Measurements from ENCODE around the gene FBXO21. TPM values are rescaled to one million over a fixed set of nuclear protein-coding genes. Genes with fewer than 3 reads are reported as not detected.

FBXO21 gene
- total RNA-seq, 4 donors from 2014 or later = 38.4 to 54.4 (median 48.6) TPM

GRCh38 chr12:117129391-117129790 is 60.9 kb downstream of the FBXO21 start:
- peaks cover 0 to 5% (median 0%) of the 10 kb centered on the region in 4 donors for H3K27me3 ChIP-seq
- intact Hi-C loops (cut with DNase I) = no loop called here
- H3K4me1 ChIP-seq = peaks cover 0 to 7% (median 0%) of the 10 kb centered on the region in 3 donors
- no peaks in the 10 kb centered on the region for H3K36me3 ChIP-seq
- H3K9me3 ChIP-seq = no peaks in the 10 kb centered on the region
- H3K4me3 ChIP-seq = no peak overlapping the region
- TF ChIP-seq CTCF (IDR thresholded peaks at IDR 0.05) (no peak), POLR2A (IDR thresholded peaks at IDR 0.05) (no peak)
- WGBS, 2 donors = 63 to 71% methylated on average over 5 of the region's 5 CpGs
- H3K27ac ChIP-seq = no peak overlapping the region
- DNase-seq = no peak

- no peak for DNase-seq
- Histone ChIP-seq H3K4me1 (peaks cover 0 to 7% (median 0%) of the 10 kb centered on the region in 3 donors), H3K27ac (no peak overlapping the region), H3K27me3 (peaks cover 0 to 5% (median 0%) of the 10 kb centered on the region in 4 donors), H3K4me3 (no peak overlapping the region), H3K36me3 (no peaks in the 10 kb centered on the region), H3K9me3 (no peaks in the 10 kb centered on the region)
- no peak for TF ChIP-seq POLR2A (IDR thresholded peaks at IDR 0.05)
- intact Hi-C loops (cut with DNase I) = no loop called here
- WGBS, 2 donors = 87 to 88% methylated on average over 6 of the region's 6 CpGs
Observed at GRCh38 chr12:117127933-117128823, 62.1 kb downstream of the FBXO21 start.

GRCh38 chr12:117126335-117126734 is 63.9 kb downstream of the FBXO21 start:
- H3K27me3 ChIP-seq = peaks cover 0 to 3% (median 0%) of the 10 kb centered on the region in 4 donors

GRCh38 chr12:117125767-117126166 is 64.5 kb downstream of the FBXO21 start:
- no peak for TF ChIP-seq CTCF (IDR thresholded peaks at IDR 0.05)
- no peak for TF ChIP-seq POLR2A (IDR thresholded peaks at IDR 0.05)
- no peaks in the 10 kb centered on the region for H3K36me3 ChIP-seq
- H3K4me3 ChIP-seq = no peak overlapping the region
- 77 to 81% methylated on average over 7 of the region's 7 CpGs for WGBS, 2 donors
- DNase-seq = no peak
- intact Hi-C loops (cut with DNase I) = no loop called here
- no peaks in the 10 kb centered on the region for H3K27me3 ChIP-seq
- no peak overlapping the region for H3K27ac ChIP-seq
- H3K9me3 ChIP-seq = no peaks in the 10 kb centered on the region
- H3K4me1 ChIP-seq = peaks cover 0 to 7% (median 0%) of the 10 kb centered on the region in 3 donors

More at GRCh38 chr12:117126335-117126734, 63.9 kb downstream of the FBXO21 start:
- no peak for DNase-seq
- H3K4me1 ChIP-seq = peaks cover 0 to 7% (median 0%) of the 10 kb centered on the region in 3 donors
- 87% methylated on average over 4 of the region's 4 CpGs for WGBS, 2 donors
- no peaks in the 10 kb centered on the region for H3K36me3 ChIP-seq
- no peak overlapping the region for H3K4me3 ChIP-seq
- H3K27ac ChIP-seq = no peak overlapping the region
- intact Hi-C loops (cut with DNase I) = no loop called here
- TF ChIP-seq CTCF (IDR thresholded peaks at IDR 0.05) = no peak
- no peak for TF ChIP-seq POLR2A (IDR thresholded peaks at IDR 0.05)
- no peaks in the 10 kb centered on the region for H3K9me3 ChIP-seq

GRCh38 chr12:117125272-117125613 is 65.0 kb downstream of the FBXO21 start:
- H3K4me3 ChIP-seq = no peak overlapping the region

More at GRCh38 chr12:117125272-117125613, 65.0 kb downstream of the FBXO21 start:
- no peak for DNase-seq
- intact Hi-C loops (cut with DNase I) = no loop called here
- TF ChIP-seq POLR2A (IDR thresholded peaks at IDR 0.05) = no peak
- TF ChIP-seq CTCF (IDR thresholded peaks at IDR 0.05) = no peak
- H3K36me3 ChIP-seq = no peaks in the 10 kb centered on the region
- no peaks in the 10 kb centered on the region for H3K27me3 ChIP-seq
- peaks cover 0 to 7% (median 0%) of the 10 kb centered on the region in 3 donors for H3K4me1 ChIP-seq
- 26 to 51% methylated on average over 5 to 6 of the region's 6 CpGs for WGBS, 2 donors
- no peak overlapping the region for H3K27ac ChIP-seq
- H3K9me3 ChIP-seq = no peaks in the 10 kb centered on the region
